Right lobe of liver (tissue), 4 donors: Measurements from ENCODE around the gene CALD1.

ENCODE experiments used
- CTCF ChIP-seq, 4 donors: fragments of 200-600 bp in 3 of 4; fragments of 450-650 bp in 1 of 4; IDR thresholded peaks; one replicate each; pipeline versions ENCODE4 v1.5.1 to v1.8.0; 2016 to 2022; ENCODE audit warnings: antibody characterized with exemption in 4 of 4, mild to moderate bottlenecking in 2 of 4
- POLR2A ChIP-seq: fragments of 450-650 bp; IDR thresholded peaks from one replicate; pipeline ENCODE4 v1.6.1; 2017; ENCODE audit warnings: antibody characterized with exemption, mild to moderate bottlenecking
- donor health status: DM: no; HTN: no; CAD: no.
- donor health status: DM: no; HTN: no; CAD: no.
- donor health status: DM: no; HTN: yes; CAD: no.

- TF ChIP-seq CTCF (IDR thresholded peaks at IDR 0.05) (no peak), POLR2A (no peak)
Observed at GRCh38 chr7:134732728-134733127, 46.7 kb upstream of the CALD1 start.
